Head of caudate nucleus (tissue), 42 donors: ENCODE data around the gene CRELD2.

ENCODE experiments used
- DNase-seq, 42 donors: peaks; one replicate each; pipeline versions ENCODE4 v3.0.0 to v3.0.0-alpha.2; 2020 to 2021; ENCODE audit warnings: mixed read lengths in 7 of 42
- intact Hi-C: fragments of 100-400 bp; cut with DNase I; formaldehyde crosslinking; loops from one replicate; pipeline ENCODE4 v1.15.0; 2022

The CRELD2 gene

DNA sequence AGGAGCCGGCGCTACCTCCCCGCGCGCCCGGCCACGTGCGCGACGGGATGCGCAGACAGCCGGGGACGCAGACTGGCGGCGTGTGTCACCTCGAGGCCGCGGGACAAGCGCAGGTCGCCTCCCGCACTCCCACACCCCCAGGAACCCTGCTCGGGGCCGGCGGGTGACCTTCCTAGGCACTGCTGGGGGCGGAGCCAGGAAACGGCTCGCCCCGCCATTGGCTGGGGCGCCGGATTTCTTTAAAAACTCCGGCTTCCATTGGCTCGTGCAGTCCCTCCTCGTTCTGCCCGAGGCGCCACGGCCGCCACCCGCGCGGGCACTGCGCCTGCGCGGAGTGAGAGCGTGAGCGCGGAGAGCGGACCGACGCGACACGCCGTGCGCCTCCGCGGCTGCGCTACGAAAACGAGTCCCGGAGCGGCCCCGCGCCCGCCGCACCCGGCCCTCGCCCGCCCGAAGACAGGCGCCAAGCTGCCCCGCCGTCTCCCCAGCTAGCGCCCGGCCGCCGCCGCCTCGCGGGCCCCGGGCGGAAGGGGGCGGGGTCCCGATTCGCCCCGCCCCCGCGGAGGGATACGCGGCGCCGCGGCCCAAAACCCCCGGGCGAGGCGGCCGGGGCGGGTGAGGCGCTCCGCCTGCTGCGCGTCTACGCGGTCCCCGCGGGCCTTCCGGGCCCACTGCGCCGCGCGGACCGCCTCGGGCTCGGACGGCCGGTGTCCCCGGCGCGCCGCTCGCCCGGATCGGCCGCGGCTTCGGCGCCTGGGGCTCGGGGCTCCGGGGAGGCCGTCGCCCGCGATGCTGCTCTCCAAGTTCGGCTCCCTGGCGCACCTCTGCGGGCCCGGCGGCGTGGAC, 41.9 kb downstream of the CRELD2 start, which contains the start of gene PIM3:
PIM3 (plus strand) TSS at position 614 of the 846 bp plus-strand sequence; CDS start at position 790, 176 bp downstream.
- intact Hi-C loops, result loop anchor here (10.0 kb wide), 1 partner anchor 234 kb away; no protein-coding TSS in a partner anchor

GRCh38 chr22:49961005-49961600, 42.7 kb downstream of the CRELD2 start:
- intact Hi-C loops, result loop anchor here (10.0 kb wide), 1 partner anchor 234 kb away; no protein-coding TSS in a partner anchor
- DNase-seq, result peak in 15 of 42 donors; percentile 17 to 64 (median 41)

More for the DNA sequence above, 41.9 kb downstream of the CRELD2 start, which contains the start of gene PIM3:
- DNase-seq, result peak; percentile 87 to 98 (median 94)

GRCh38 chr22:49961601-49962011, 43.2 kb downstream of the CRELD2 start:
- intact Hi-C loops, result loop anchor here (10.0 kb wide), 1 partner anchor 233 kb away; no protein-coding TSS in a partner anchor
- peak in 14 of 42 donors; percentile 9 to 56 (median 34) for DNase-seq

DNA sequence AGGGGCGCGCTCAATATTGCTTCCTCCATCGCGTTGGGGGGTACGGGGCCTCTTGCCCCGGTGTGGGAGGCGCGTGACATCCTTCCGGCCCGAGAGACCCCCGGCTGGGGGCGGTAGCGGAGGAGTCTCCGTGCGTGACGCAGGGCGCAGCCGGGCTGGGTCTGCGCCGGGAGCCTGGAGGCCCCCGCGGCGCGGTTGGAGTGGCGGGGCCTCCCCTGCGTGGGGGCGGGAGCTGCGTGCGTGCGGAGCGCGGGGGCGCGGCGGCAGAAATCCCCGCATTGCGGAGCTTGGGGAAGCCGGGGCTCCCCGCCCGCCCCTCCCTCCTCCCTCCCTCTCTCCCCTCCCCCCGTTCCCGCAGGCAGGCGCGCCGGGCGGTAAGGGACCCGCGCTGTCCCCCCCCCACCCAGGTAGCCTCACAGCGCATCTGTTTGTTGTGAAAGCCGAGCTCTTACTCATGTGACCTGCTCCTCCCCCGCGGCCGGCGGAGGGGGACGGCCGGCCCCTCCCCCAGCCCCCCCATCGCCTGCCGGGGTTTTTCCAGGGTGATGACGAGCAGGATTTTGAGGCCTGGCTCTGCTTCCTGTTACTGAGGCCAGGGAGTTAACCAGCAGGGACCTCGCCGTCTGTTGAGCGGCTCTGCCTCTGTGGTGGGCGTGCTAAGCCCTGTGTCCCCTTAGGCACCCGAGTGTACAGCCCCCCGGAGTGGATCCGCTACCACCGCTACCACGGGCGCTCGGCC, 43.7 kb downstream of the CRELD2 start:
- intact Hi-C loops, result loop anchor here (10.0 kb wide), 1 partner anchor 233 kb away; no protein-coding TSS in a partner anchor
- peak; percentile 44 to 93 (median 76) for DNase-seq

- intact Hi-C loops, result loop anchor here (10.0 kb wide), 1 partner anchor 232 kb away; no protein-coding TSS in a partner anchor
- peak in 22 of 42 donors; percentile 6 to 45 (median 16) for DNase-seq
Measured at GRCh38 chr22:49962751-49963646, 44.6 kb downstream of the CRELD2 start.

DNA sequence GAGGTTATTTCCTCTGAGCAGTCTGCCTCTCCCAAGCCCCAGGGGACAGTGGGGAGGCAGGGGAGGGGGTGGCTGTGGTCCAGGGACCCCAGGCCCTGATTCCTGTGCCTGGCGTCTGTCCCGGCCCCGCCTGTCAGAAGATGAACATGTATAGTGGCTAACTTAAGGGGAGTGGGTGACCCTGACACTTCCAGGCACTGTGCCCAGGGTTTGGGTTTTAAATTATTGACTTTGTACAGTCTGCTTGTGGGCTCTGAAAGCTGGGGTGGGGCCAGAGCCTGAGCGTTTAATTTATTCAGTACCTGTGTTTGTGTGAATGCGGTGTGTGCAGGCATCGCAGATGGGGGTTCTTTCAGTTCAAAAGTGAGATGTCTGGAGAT, 45.2 kb downstream of the CRELD2 start:
- intact Hi-C loops, result loop anchor here (10.0 kb wide), 1 partner anchor 231 kb away; no protein-coding TSS in a partner anchor
- peak in 17 of 42 donors; percentile 2 to 44 (median 11) for DNase-seq

GRCh38 chr22:49964136-49965090, 46.0 kb downstream of the CRELD2 start:
- intact Hi-C loops, result loop anchor here (10.0 kb wide), 1 partner anchor 230 kb away; no protein-coding TSS in a partner anchor
- DNase-seq, result peak in 19 of 42 donors; percentile 6 to 43 (median 14)

GRCh38 chr22:49965091-49966040, 46.9 kb downstream of the CRELD2 start:
- intact Hi-C loops, result loop anchor here (10.0 kb wide), 1 partner anchor 229 kb away; no protein-coding TSS in a partner anchor
- peak in 20 of 42 donors; percentile 7 to 45 (median 16) for DNase-seq

DNA sequence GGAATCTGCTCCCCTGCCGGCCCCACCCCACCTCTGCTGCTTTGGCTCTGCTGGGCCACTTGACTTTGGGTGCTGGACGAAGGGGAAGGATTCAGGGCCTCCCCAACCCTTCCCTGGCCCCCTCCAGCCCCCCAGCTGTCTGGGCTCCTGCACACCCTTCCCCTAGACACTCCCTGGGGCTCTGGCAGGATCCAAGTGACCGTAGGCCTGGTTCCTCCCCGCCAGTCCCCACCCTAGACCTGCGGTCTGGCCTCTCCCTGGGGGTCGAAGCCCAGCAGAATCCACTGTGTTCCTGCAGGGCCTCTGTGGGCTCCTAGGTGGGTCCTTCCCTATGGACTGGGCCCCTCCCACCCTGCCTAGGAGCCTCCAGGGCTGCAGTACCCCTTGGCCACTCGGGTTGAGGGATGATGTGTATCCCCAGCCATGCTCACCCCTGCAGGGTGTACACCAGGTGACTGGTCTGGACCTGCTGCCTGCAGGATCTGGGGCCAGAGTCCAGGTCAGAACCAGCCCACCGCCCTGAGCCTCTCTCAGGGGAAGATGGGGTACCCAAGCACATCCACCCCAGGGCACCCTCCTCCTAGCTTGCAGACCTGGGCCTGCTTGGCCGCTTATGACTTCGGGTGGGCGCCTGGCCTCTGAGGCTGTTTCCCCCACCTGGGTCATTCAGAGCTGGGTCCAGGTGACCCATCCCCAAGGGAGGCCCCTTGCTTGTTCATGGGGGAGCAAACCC, 47.8 kb downstream of the CRELD2 start:
- intact Hi-C loops, result loop anchor here (10.0 kb wide), 1 partner anchor 229 kb away; no protein-coding TSS in a partner anchor
- peak in 20 of 42 donors; percentile 5 to 42 (median 16) for DNase-seq

DNA sequence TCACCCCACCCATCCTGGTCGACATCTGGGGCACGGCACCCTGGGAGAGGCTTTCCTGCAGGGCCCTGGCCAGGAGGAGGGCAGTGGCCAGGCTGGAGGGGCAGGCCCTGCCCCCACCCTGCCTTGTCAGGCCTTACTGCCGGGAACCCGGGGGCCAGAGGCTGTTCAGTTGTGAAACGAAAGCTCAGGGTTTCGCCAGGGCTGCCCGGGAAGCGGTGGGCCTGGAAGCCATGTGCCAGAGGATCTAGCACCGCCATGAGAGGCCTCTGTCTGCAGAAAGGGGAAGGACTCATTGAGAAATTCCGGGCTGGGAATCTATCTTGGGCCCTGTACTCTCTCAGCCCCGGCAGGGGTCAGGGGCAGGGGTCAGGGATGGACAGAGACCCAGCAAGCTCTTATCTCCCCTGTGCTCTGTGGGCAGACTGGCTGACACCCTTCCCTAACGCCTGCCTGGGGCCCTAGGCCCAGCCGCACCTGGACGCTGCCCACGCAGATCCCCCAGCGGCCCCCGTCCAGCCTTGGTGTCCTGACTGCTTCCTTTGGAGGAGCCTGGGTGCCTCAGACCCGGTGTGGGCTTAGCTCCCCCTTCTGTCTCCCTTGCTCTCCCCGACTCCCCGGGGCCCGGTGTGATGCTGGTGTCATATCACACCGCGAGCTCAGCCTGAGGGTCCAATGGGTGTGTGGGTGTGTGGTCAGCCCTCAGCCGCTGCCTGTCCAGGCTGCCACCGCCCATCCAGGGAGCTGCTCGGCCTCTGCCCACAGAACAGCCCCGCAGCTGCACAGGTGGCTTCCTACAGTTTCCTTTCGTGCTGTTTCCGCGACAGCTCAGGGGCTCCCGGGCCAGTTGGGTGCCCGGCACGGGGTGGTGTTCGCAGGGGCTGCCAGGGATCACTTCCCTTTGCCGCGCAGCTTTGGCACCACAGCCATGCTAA, 48.6 kb downstream of the CRELD2 start:
- DNase-seq, result peak in 26 of 42 donors; percentile 9 to 77 (median 46)
- intact Hi-C loops, result loop anchor here (10.0 kb wide), 1 partner anchor 228 kb away; no protein-coding TSS in a partner anchor

GRCh38 chr22:49967706-49968208, 49.3 kb downstream of the CRELD2 start:
- intact Hi-C loops, result loop anchor here (10.0 kb wide), 1 partner anchor 227 kb away; no protein-coding TSS in a partner anchor
- DNase-seq, result peak in 40 of 42 donors; percentile 36 to 92 (median 62)

DNA sequence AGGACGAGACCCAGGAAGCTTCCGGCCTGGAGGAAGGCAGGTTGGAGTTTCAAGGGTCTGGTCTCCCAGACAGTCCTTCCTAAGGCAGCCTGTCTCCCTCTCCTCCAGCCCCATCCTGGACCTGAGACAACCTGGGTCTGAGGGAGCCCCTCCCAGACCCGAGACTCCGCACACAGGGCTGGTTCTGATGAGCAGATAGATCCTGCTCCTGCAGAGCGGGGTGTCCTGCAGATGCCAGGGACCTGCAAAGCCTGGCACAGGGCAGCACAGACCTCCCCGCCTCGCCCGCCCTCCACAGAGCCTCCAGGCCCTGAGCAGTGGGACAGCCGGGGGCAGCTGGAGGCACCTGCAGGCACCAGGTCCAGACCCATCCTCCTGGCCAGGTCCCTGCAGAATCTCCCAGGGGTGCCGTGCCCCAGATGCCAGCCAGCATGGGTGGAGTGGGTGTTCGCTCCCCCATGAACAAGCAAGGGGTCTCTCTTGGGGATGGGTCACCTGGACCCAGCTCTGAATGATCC, 49.9 kb downstream of the CRELD2 start:
- intact Hi-C loops, result loop anchor here (10.0 kb wide), 1 partner anchor 226 kb away; no protein-coding TSS in a partner anchor
- DNase-seq, result peak in 23 of 42 donors; percentile 7 to 60 (median 16)
